Spinal cord (tissue), 10 donors: ENCODE results near the gene PRR16. TPM values are rescaled to one million over a fixed set of nuclear protein-coding genes. Genes with fewer than 3 reads are reported as not detected.
"Not testable (repeated sequence)": the region's sequence is repeated elsewhere in the genome, so short reads cannot be mapped to it uniquely, and the experiment has no call there.

Source experiments
- DNase-seq, 6 donors: peaks; one replicate each; pipeline versions ENCODE4 v3.0.0 to v3.0.0-alpha.2; 2013 to 2015; ENCODE audit warnings: low spot score in 6 of 6, low read depth in 4 of 6
- H3K27ac ChIP-seq: one replicate; pipeline ENCODE4 v1.5.1; 2013; ENCODE audit warnings: low read depth, low read length, control low read depth
- H3K27me3 ChIP-seq: one replicate; pipeline ENCODE4 v1.6.1; 2013; ENCODE audit warnings: low read length; ENCODE audit not compliant: control insufficient read depth, insufficient read depth
- H3K36me3 ChIP-seq: one replicate; pipeline ENCODE4 v1.6.1; 2013; ENCODE audit warnings: low read length; ENCODE audit not compliant: control insufficient read depth, insufficient read depth
- H3K4me1 ChIP-seq: one replicate; pipeline ENCODE4 v1.6.1; 2013; ENCODE audit warnings: low read length; ENCODE audit not compliant: control insufficient read depth, insufficient read depth
- H3K4me3 ChIP-seq: one replicate; pipeline ENCODE4 v1.5.1; 2013; ENCODE audit warnings: low read depth, low read length, control low read depth
- H3K9me3 ChIP-seq: one replicate; pipeline ENCODE4 v1.6.1; 2013; ENCODE audit warnings: low read length; ENCODE audit not compliant: control insufficient read depth, insufficient read depth
- WGBS: methylation state at CpG from one replicate; pipeline ENCODE4 v1.1.5; 2013; ENCODE audit warnings: missing lambda C conversion rate; ENCODE audit not compliant: insufficient coverage; 5-methylcytosine and 5-hydroxymethylcytosine counted together
- polyA plus RNA-seq, 2 donors: library from polyadenylated mRNA; unstranded; fragments of 120-200 nt; gene quantifications; one replicate each; pipeline ENCODE4 v1.2.1, GENCODE V29; 2013; ENCODE audit not compliant: insufficient read length in 2 of 2
- total RNA-seq, 2 donors: library from RNA; depleted of rRNA in 1 of 2; stranded (reverse); fragments of 120-200 nt in 1 of 2; fragments of >200 nt in 1 of 2; gene quantifications; one replicate each; pipeline versions ENCODE4 v1.2.3 to v1.2.4, GENCODE V29; 2013 to 2014
- donor health status: healthy.

Gene PRR16
- total and polyA plus RNA-seq, 4 donors: 1.6 to 5.7 (median 2.6) TPM

- H3K27ac ChIP-seq: no peak overlapping the region
- 70% methylated on average over 12 of the region's 20 CpGs for WGBS
Measured at GRCh38 chr5:120457839-120458507, 6.1 kb upstream of the PRR16 start.

GRCh38 chr5:120458508-120458847 is 5.6 kb upstream of the PRR16 start:
- not testable (repeated sequence) for H3K4me3 ChIP-seq, H3K4me1 ChIP-seq, H3K27ac ChIP-seq, DNase-seq, H3K27me3 ChIP-seq, H3K9me3 ChIP-seq, H3K36me3 ChIP-seq
- no CpG with 5 or more reads among the region's 2 CpGs for WGBS

More at GRCh38 chr5:120457839-120458507, 6.1 kb upstream of the PRR16 start:
- H3K36me3 ChIP-seq: no peaks in the 10 kb centered on the region
- H3K4me1 ChIP-seq: peaks cover 3% of the 10 kb centered on the region
- no peak overlapping the region for H3K4me3 ChIP-seq
- H3K27me3 ChIP-seq: no peaks in the 10 kb centered on the region
- H3K9me3 ChIP-seq: no peaks in the 10 kb centered on the region
- DNase-seq: peak in 1 of 6 donors; percentile 33

- no peak for DNase-seq
- no peak overlapping the region for H3K27ac ChIP-seq
- no peaks in the 10 kb centered on the region for H3K36me3 ChIP-seq
- H3K27me3 ChIP-seq: peaks cover 5% of the 10 kb centered on the region
- peaks cover 14% of the 10 kb centered on the region for H3K4me1 ChIP-seq
- WGBS: no CpG with 5 or more reads among the region's 2 CpGs
- no peak overlapping the region for H3K4me3 ChIP-seq
- H3K9me3 ChIP-seq: no peaks in the 10 kb centered on the region
Measured at GRCh38 chr5:120461251-120461650, 2.8 kb upstream of the PRR16 start.

GRCh38 chr5:120463006-120463680 is 957 bp upstream of the PRR16 start:
- DNase-seq: peak in 2 of 6 donors; percentile 18 to 71
- peaks cover 5% of the 10 kb centered on the region for H3K27me3 ChIP-seq
- H3K4me1 ChIP-seq: peaks cover 14% of the 10 kb centered on the region
- H3K36me3 ChIP-seq: no peaks in the 10 kb centered on the region
- WGBS: 6% methylated on average over 2 of the region's 5 CpGs
- peak overlapping the region; percentile 25 for H3K27ac ChIP-seq
- no peak overlapping the region for H3K4me3 ChIP-seq
- H3K9me3 ChIP-seq: no peaks in the 10 kb centered on the region

- Histone ChIP-seq H3K9me3 (no peaks in the 10 kb centered on the region), H3K36me3 (no peaks in the 10 kb centered on the region), H3K27me3 (peaks cover 5% of the 10 kb centered on the region), H3K4me1 (peaks cover 14% of the 10 kb centered on the region), H3K27ac (peak overlapping the region; percentile 25), H3K4me3 (peak overlapping the region; percentile 71)
- DNase-seq: peak in 2 of 6 donors; percentile 61 to 73
- 0% methylated on average over 27 of the region's 33 CpGs for WGBS
Measured at GRCh38 chr5:120464627-120465435, 731 bp downstream of the PRR16 start.

GRCh38 chr5:120465436-120465961 is 1.4 kb downstream of the PRR16 start:
- no peak overlapping the region for H3K27ac ChIP-seq
- H3K4me3 ChIP-seq: peak overlapping the region; percentile 71
- peaks cover 5% of the 10 kb centered on the region for H3K27me3 ChIP-seq
- DNase-seq: peak in 2 of 6 donors; percentile 63 to 69
- no peaks in the 10 kb centered on the region for H3K36me3 ChIP-seq
- peaks cover 14% of the 10 kb centered on the region for H3K4me1 ChIP-seq
- no peaks in the 10 kb centered on the region for H3K9me3 ChIP-seq
- under 1% methylated on average over 23 of the region's 33 CpGs for WGBS

GRCh38 chr5:120466341-120467006 is 2.4 kb downstream of the PRR16 start:
- Histone ChIP-seq H3K27me3 (peaks cover 5% of the 10 kb centered on the region), H3K4me3 (peak overlapping the region; percentile 71), H3K4me1 (peaks cover 14% of the 10 kb centered on the region), H3K36me3 (no peaks in the 10 kb centered on the region), H3K9me3 (no peaks in the 10 kb centered on the region), H3K27ac (no peak overlapping the region)
- DNase-seq: peak in 1 of 6 donors; percentile 34
- WGBS: no CpG with 5 or more reads among the region's 4 CpGs

GRCh38 chr5:120471971-120472370 is 7.9 kb downstream of the PRR16 start:
- H3K27ac ChIP-seq: no peak overlapping the region
- H3K27me3 ChIP-seq: no peaks in the 10 kb centered on the region
- no peak for DNase-seq
- no peaks in the 10 kb centered on the region for H3K36me3 ChIP-seq
- no peak overlapping the region for H3K4me3 ChIP-seq
- no peaks in the 10 kb centered on the region for H3K9me3 ChIP-seq
- no peaks in the 10 kb centered on the region for H3K4me1 ChIP-seq

- no peak overlapping the region for H3K4me3 ChIP-seq
- DNase-seq: no peak
- no peaks in the 10 kb centered on the region for H3K27me3 ChIP-seq
- no peaks in the 10 kb centered on the region for H3K4me1 ChIP-seq
- no peaks in the 10 kb centered on the region for H3K9me3 ChIP-seq
- H3K36me3 ChIP-seq: no peaks in the 10 kb centered on the region
- H3K27ac ChIP-seq: no peak overlapping the region
Measured at GRCh38 chr5:120472911-120473310, 8.8 kb downstream of the PRR16 start.
